Stimulated activated CD4-positive, alpha-beta T cell treated with anti-CD3 and anti-CD28 coated beads, TNF-alpha, amount 100 ng/mL, for 1 hour (primary cell): ENCODE data around the gene TTC17.
"Not testable (repeated sequence)": the region's sequence is repeated elsewhere in the genome, so short reads cannot be mapped to it uniquely, and the experiment has no call there.

Source experiments
- DNase-seq, 3 donors: peaks; one replicate each; pipeline ENCODE4 v3.0.0-alpha.2; 2020; ENCODE audit warnings: low read depth in 3 of 3, low spot score in 1 of 3

Gene TTC17, protein sequence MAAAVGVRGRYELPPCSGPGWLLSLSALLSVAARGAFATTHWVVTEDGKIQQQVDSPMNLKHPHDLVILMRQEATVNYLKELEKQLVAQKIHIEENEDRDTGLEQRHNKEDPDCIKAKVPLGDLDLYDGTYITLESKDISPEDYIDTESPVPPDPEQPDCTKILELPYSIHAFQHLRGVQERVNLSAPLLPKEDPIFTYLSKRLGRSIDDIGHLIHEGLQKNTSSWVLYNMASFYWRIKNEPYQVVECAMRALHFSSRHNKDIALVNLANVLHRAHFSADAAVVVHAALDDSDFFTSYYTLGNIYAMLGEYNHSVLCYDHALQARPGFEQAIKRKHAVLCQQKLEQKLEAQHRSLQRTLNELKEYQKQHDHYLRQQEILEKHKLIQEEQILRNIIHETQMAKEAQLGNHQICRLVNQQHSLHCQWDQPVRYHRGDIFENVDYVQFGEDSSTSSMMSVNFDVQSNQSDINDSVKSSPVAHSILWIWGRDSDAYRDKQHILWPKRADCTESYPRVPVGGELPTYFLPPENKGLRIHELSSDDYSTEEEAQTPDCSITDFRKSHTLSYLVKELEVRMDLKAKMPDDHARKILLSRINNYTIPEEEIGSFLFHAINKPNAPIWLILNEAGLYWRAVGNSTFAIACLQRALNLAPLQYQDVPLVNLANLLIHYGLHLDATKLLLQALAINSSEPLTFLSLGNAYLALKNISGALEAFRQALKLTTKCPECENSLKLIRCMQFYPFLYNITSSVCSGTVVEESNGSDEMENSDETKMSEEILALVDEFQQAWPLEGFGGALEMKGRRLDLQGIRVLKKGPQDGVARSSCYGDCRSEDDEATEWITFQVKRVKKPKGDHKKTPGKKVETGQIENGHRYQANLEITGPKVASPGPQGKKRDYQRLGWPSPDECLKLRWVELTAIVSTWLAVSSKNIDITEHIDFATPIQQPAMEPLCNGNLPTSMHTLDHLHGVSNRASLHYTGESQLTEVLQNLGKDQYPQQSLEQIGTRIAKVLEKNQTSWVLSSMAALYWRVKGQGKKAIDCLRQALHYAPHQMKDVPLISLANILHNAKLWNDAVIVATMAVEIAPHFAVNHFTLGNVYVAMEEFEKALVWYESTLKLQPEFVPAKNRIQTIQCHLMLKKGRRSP

DNA sequence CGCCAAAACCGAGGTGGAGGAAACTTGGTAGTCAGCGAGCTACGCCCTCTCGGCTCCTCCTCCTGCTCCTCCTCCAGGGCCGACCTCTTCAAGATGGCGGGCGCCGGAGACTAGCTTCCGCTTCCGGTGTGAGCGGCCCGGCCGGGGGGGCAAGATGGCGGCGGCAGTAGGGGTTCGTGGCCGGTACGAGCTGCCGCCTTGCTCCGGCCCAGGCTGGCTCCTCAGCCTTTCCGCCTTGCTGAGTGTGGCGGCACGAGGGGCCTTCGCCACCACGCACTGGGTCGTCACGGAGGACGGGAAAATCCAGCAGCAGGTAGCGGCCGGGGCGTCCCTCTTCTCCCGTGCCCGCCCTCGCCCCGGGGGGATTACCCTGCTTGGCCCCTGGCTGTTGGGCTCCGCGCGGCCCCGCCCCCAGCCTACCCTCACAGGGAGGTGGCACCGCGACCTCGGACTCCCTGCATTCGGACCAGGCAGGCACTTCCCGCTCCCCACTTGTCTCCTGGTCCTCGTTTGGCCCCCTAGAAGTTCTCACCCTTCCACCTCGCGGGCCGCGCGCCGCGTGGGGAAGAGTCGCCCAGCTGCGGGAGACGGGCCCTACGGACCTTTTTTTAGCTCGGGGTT is at the start of gene TTC17:
TTC17 (plus strand) TSS at position 120 of the 621 bp plus-strand sequence; CDS start at position 155, 35 bp downstream.
- DNase-seq: peak; percentile 78 to 85 (median 78)

DNA sequence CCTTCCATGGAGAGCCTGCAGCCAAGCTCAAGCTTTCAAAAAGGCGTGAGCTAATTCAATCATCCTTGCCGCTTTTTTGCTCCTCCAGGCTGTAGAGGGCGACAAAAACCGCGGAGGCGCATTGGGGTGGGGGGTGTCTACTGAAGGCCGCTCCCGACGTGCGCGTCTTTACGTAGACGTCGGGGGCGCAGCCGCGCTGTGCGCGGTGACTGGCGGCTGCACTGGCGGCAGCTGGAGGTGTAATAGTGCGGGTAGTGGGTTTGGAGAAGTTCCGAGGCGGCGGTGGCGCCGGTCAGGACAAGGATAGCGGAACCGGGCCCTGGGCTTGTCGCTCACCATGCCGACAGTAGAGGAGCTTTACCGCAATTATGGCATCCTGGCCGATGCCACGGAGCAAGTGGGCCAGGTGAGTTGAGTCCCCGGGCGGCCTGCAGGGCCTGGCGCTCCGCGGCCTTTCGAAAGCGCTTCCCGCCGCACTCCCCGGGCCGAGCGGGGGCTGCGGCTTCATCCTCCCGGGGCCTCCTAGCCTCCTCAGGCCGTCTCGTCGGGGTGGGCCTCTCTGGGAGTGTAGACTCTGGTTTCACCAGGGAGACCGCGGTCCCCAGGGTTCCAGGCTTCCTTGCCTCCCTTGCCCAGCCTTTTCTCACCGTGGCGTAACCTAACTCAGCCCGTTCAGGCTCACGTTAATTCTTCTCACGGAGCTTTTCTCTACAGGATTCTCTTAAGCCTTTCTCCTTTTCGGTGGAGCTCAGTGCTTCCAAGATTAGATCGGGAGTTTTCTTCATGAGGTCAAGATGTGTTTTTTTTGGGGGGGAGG is 46.7 kb upstream of the TTC17 start, which contains the start of gene API5:
API5 (plus strand) TSS at position 206 of the 817 bp plus-strand sequence; CDS start at position 338, 132 bp downstream.
- DNase-seq: peak; percentile 71 to 80 (median 80)

DNA sequence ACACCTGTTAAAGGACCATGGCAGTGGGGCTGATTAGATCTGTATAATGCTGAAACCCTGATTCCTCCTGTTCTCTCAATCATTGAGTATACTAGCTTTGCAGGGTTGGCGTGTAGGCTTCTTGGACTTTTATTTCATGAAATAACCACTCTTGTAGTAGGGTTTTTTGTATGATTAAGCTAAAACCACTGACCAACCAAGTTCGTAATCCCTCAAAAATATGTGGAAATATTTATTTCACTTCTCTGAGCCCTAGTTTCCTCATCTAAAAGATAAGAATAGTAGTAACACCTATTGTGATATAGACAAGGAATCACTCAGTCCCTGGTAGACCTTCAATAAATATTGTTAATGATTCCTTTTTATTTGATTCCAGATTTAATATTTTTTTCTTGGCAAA is 42.8 kb upstream of the TTC17 start:
- no peak for DNase-seq

DNA sequence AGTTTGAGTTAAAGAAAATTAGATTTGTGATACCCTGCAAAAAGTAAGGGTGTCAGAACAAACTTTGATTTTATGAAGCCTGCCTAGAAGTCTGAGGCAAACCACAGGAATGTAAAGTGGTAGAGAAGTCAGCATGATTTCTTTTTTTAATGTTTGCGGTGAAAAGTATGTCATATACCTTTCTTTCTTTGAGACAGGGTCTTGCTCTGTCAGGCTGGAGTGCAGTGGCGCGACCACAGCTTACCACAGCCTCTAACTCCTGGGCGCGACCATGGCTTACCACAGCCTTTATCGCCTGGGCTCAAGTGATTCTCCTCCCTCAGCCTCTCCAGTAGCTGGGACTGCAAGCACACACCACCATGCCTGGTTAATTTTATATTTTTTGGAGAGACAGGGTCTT is 42.3 kb upstream of the TTC17 start:
- DNase-seq: no peak

DNA sequence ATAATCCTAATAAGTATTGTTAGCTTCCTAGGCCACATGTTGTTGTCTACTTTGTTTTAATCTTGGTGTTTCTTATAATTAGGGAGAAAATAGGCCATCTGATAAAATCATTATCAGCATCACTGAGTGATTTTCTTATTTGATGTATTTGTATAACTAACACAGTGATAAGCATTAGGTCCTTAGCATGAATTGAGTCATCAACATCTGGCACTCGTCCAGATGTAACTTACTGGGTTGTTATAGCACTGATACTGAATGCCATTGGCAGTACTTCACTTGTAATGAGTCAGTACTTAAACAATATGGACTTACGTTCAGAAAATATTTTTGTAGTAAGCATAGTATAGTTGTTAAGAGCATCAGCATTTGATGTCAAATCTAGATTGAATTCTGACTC is 30.7 kb upstream of the TTC17 start:
- no peak for DNase-seq

DNA sequence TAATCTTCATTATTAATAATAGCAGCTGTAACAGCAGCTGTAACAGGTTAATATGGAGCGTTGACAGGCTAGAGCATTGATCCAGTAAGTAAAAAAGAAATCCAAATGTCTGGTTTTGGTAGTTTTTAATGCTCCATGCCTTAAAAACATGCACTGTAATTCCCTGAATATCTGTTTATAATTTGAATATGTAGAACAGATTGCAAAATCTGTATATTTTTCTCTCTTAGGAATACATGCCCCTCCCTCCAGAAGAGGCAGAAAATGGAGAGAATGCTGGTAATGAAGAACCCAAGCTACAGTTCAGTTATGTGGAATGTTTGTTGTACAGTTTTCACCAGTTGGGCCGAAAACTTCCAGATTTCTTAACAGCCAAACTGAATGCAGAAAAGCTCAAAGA is 30.2 kb upstream of the TTC17 start:
- DNase-seq: no peak

DNA sequence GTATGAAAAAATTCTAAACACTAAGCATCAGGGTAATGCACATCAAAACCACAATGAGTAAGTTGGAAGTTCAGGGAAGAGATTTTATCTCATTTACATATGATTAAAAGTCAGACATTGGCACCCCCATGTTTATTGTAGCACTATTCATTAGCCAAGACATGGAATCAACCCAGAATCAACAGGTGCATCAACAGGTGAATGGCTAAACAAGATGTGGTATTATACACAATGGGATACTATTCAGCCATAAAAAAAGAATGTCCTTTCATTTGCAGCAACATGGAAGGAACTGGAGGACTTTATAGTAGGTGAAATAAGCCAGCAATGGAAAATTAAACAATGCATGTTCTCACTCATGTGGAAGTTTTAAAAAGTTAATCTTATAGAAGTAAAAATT is 17.6 kb upstream of the TTC17 start:
- DNase-seq: no peak

DNA sequence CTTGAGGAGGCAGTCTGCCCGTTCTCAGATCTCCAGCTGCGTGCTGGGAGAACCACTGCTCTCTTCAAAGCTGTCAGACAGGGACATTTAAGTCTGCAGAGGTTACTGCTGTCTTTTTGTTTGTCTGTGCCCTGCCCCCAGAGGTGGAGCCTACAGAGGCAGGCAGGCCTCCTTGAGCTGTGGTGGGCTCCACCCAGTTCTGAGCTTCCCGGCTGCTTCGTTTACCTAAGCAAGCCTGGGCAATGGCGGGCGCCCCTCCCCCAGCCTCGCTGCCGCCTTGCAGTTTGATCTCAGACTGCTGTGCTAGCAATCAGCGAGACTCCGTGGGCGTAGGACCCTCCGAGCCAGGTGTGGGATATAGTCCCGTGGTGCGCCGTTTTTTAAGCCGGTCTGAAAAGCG is 7.3 kb upstream of the TTC17 start:
- DNase-seq: not testable (repeated sequence)

DNA sequence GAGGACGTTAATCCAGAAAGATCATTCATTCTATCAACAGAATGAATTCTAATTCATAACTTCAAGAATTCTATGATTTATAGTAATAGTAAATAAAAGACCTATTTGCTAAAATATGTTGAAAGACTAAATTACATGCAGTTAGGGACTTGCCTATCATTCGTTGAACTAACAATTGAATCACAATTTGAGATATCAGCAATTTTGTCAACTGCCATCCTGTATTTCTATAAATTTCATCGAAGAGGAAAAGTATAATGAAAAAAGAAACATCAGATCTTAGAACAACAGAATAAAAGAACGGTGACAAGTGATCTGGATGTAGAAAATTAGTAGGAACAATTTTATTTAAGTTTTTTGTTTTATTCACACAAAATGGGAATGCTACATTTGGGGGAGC is 4.4 kb upstream of the TTC17 start:
- no peak for DNase-seq

DNA sequence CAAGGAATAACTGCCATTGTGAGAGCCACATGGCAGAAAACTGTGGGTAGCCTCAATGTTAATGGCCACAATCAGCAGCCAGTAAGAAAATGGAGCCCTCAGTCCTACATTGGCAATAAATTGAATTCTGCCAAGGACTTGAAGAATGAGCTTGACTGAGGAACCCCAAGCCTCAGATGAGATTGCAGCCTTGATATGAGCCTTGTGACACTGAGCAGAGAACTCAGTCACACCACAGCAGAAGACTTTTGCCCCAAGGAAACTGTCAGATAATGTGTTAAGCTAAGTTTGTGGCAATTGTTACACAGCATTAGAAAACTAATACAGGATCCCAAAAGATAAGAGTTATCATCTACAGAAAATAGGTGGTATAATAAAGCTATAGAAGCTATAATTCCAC is 2.4 kb upstream of the TTC17 start:
- no peak for DNase-seq

DNA sequence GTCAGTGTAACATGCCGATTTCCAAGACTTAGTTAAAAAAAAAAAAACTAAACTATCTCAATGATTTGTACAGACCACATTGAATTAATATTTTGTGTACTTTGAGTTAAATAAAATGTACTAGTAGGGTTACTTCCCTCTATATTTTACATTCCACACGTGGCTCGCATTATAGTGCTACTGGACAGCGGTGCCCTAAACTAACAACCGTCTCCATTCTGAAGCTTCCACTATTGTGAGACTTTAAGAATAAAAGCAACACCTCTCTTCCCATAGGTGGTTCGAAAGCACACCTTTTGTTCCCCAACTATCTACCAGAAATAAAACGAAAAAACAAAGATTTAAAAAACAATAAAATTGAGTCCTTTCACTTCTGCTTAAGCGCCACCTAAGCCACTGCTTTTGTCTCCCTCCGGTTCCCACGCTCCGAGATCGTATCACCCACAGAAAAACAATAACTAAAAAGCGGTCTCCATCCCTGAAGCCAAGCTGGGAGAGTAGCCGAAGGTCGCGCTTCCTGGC is 380 bp upstream of the TTC17 start:
- no peak for DNase-seq

DNA sequence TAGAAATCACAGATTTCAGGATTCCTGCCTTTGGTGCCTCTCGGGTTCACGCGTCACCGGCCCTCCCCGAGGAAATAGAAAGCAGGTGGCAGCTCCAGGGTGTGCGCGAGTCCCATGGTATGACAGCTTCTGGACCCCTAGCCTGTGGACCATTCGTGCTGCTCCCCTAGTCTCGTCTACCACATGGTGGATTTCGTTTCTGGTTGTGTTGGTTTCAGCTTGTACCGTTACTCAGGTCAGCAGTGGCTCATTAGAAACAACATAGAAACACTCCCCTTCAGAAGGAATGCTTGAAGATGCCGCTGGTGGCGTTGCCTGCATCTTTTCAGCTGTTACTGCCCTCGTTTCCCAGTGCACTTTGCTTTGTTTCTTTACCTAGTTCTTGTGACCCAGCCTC is 700 bp downstream of the TTC17 start:
- no peak for DNase-seq

DNA sequence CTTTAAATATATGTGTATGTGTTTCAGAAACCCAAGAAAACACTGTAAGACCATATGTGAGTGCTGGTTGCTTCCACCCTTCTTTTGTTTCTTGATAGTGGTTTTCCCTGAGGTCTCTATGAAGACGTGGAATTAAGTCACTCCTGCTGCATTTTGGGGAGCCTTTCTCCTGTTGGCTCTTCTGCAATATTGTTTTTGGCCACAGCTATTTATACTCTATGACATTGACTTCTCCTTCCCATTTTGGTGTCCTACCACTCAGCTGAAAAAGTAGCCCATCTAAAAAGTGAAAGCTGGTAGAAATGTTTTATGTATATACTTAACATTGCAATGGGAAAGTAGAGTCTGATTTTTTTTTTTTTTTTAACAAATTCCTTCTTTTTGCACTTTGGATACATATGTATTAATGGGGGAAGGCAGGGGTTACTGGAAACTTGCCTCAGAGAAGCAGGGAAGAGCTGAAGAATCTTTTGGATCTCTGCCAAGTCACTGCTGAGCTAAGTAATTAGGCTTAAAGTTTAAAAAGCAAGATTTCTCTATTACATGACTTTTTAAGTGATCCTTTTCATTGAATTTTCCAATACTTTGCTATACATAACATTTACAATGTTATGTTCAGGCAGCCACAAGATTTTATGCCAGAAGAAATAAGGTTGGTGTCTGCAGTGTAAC is 1.8 kb downstream of the TTC17 start:
- DNase-seq: no peak

DNA sequence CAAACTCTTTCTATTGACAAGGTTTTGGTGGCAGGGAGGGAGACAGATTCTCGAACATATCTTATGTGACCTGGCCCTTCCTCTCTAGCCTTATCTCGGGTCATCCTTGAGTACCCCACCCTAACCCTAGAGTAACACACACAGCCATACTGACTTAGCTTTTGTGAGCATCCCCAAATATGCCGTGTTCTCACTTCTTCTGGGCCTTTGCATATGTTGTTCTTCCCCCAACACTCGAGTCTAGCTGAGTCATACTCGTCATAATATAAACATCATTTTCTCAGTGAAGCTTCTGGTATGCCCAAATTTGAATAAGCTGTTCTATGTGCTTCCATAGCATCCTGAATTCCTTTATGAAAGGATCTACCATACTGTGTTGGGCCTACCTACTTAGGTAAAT is 8.0 kb downstream of the TTC17 start:
- DNase-seq: no peak

DNA sequence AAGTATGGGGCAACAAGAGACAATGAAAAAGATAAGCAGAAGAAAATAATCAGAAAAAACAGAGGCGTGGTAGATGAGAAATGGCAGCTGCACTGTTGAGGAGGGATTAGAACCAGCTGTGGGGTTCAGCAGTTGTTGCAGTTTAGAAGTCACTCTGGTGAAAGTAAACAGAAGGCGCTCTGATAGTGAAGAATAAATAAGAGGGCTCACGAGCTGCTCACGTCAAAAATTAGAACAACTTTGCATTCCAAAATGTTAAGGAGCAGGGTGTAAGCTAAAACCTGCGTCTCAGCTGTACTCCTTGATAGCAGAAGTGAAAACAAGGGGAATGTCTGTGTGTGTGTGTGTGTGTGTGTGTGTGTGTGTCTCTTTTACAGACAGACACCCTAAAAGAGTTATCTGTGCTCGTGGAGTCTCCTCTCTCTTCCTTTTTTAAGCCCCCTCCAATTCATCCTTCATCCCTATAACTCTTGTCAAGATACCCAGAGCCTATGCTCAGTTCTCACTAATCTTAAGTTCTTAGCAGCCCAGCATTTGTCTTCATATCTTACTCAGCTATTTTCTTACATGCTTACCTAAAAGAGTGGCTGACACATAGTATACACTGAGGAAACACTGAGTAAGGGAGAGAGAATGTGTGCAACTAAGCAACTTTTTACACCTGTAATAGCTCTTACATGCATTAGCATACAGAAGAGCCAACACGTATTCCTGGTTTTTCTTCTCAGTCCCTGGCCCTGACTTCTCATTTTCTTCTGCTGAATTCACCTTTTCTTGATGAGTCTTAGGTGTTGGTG is 8.9 kb downstream of the TTC17 start:
- no peak for DNase-seq

DNA sequence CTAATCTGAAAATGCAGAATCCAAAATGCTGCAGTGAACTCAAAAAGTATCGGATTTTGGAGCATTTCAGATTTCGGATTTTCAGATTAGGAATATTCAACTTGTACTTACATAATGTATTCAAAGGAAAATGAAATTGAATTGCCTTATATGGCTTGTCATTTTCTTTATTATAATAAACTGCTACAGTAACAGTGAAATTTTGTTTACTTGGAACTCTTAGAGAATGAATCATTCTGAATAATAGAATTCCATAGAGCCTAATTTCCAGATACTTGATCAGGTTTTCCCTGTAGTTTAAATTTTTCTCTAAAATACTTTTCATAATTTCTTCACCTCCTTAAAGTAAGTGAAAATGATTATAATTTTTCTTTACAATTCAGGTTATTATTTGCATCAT is 17.3 kb downstream of the TTC17 start:
- DNase-seq: no peak

DNA sequence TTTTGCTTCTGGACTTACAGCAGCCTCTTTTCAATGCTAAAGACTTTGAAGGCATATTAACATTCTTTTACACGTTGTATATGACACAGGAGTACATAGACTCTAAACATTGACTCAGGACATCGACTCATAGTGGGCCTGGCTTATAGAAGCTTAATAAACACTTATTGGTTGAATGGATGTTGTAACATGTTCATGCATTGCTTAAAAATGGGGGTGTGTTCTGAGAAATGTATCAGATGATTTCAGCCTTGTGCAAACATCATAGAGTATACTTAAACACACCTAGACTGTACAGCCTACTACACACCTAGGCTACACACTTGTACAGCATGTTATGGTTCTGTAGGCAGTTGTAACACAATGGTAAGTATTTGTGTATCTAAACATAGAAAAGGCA is 17.9 kb downstream of the TTC17 start:
- DNase-seq: no peak

DNA sequence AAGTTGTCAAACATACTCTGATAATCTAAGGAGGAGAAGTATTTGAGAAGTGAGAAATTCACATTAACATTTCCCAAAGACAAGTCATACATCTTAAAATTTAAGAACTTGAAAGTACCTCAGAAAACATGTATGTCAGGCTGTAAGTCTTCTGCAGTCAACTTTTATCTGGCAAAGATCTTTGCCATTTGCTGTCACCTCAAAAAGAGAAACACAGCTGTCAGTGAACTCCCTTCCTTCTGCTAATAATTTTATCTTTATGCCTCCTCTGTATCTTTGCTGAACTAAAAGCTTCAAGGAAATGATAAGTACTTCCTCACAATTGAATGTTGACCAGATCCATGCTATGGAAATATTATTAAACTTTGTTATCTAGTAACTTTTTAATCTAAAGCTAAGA is 18.7 kb downstream of the TTC17 start:
- no peak for DNase-seq

DNA sequence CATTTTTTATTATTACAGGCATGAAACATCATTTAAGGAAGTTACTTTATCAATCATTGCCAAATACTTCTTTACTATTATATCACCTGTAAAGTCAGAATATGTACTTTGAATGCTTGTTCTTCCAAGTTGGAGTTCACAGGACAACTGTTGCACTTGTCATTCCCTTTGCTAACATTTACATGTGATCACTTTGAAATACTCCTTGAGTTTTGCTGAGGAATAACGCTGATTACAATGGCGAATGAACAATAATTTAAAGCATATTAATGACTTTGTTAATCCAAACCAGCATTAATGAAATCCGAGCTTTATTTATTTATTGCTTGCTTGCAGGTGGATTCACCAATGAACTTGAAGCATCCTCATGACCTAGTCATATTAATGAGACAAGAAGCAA is 20.2 kb downstream of the TTC17 start:
- no peak for DNase-seq
